ENCODE data around the gene HOXC9. TPM values are rescaled to one million over a fixed set of nuclear protein-coding genes. Genes with fewer than 3 reads are reported as not detected.
"Not testable (repeated sequence)": the region's sequence is repeated elsewhere in the genome, so short reads cannot be mapped to it uniquely, and the experiment has no call there.

Gene HOXC9
- total RNA-seq, 1 donor from 2014 or later, result not detected

DNA sequence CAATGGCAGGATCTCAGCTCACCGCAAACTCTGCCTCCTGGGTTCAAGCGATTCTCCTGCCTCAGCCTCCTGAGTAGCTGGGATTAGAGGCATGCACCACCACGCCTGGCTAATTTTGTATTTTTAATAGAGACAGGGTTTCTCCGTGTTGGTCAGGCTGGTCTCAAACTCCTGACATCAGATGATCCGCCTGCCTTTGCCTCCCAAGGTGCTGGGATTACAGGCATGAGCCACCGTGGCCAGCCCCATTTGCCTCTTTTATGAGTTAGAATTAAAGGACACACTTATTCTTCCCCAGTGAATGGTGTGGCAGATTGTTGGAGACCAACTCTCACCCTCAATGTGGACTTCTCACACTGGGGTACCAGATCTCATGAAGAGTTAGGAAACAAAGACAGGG, 42.1 kb downstream of the HOXC9 start:
- DNase-seq; ATAC-seq (ENCODE audit: poor library complexity); intact Hi-C loops (cut with DNase I): not testable (repeated sequence)

DNA sequence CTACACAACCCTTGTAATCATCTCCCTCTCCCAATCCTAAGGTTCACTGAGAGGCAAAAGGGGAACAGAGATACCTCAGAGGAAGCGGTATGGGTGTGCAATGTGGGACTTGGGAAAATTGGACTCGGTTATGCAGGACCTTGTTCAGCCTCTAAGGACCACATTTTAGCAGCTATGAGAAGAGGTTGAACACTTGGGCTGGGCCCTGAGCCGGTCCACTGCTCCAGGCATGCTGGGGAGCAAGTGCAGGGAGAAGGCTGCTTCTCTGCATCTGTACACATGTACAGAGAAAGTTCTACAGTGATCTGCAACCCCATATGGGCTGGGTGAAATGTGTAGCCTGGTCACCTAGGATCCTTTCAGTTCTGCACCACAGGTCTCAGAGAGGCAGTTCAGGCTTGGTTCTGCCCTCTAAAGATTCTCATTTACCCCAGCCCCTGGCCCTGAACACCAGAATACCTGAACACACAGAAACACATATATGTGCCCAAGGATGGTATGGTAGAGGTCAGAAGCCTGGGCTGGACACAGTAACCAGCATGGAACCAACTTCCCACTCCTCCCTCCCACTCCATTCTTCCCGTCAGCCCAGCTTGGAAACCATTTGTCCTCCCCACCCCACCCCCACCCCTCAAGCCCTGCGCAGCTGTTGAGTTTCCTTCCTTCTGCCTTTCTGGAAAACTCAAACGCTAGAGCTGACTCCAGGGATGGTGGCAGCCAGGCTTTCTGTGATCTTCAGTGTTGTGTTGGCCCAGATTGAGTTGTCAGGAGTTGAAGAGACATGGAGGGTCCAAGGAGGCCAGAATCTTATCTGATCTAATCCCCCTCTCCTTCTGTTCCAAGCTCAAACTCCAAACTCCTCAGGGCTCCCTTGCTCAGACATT, 43.3 kb downstream of the HOXC9 start:
- no peak for ATAC-seq (ENCODE audit: poor library complexity)
- intact Hi-C loops (cut with DNase I), result no loop called here
- DNase-seq, result no peak

DNA sequence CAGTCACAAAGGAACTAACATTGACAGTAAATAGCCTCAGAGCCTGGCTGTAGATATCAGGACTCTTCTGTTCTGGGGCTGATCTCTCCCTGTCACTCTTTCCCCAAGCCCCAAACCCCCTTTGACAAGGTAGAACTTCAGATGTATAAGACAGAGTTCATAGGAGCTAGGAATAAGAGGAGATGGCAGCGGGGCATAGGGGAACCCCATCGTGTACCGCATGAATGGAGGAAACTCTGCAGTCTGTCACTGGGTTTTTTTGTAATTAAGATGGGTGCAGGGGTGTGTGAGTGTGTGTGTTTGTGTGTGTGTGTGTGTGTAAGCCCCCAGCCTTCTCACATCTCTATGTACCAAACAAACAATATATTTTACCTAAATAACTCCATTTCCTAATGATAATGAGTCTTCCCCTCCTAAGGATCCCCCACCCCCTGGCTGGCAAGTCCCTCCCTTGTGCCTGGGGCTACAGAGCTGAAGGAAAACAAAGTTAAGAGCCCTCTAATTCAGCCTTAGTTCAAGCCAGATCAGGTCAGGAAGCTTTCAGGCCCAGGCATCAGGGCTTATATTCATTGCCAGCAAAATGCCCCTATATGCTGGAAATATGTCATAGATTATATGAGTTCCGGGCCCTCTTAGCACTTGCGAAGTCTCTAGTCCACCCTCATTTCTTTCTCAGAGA, 44.6 kb downstream of the HOXC9 start:
- no peak for DNase-seq
- ATAC-seq (ENCODE audit: poor library complexity), result no peak
- intact Hi-C loops (cut with DNase I), result no loop called here

DNA sequence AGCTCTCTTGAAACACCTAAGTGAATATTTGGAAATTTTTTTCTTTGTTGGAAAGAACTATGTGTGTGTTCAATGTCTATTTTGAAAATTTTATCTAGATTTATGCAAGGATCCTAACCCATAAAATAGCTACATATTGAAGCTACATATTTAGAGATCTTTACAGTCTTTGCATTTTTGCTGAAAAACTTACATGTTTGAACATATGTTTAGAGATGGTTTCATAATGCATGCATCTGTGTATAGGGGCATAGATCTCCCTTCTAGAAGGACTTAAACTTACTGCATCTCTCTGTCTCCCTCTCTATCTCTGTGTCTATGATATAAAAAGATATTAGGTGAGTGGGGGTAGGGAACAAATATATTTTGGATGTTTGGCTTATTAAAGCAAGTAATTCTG, 45.4 kb downstream of the HOXC9 start:
- intact Hi-C loops (cut with DNase I), result no loop called here
- ATAC-seq (ENCODE audit: poor library complexity) (no peak), DNase-seq (no peak)

DNA sequence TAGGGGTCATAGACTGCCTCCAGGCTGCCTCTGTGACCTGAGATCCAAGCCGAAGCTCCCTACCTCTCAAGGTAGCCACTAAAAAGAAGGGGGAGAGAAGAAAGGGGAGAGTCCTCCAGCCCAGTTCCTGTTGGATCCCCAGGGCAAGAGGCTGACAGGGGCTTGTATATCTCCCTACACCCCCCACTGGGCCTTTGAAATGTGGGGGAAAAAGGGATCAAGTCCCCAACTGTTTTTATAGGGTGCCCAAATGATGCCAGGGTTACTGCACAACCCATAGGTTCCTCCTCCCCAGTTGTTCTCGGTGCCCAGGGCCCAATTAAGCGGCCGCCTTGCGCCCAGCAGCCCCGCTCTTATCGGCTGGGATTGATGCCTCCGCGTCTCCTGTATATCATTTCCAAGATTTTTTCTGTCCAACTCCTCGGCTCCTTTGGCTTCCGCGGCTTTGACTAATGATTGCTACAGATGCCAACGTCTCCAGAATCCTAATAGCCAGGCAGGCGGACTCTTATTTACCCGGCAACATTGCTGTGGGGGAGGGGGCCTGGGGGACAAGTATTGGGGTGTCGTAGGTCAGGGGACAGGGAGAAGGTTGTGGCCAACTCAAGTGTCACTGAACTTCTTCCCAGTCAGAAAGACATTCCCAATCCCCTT, 46.0 kb downstream of the HOXC9 start:
- no peak for DNase-seq
- ATAC-seq (ENCODE audit: poor library complexity), result no peak
- intact Hi-C loops (cut with DNase I), result no loop called here

DNA sequence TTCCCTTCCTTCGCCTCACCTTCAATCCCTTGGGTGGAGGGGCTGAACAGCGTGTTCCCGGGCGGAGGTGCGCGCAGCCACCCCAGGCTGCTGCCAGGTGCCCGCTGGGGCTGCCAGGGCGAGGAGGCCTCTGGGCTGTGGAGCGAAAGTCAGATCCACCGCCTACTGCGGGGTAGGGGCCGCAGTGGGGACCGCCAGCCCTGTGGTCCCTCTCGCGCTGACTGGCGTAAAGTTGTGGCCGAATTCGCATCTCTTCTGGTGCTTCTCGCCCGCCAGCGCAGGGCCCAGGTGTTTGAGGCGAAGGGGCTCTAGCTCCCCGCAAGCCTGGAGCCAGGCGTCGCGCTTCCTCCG, 46.8 kb downstream of the HOXC9 start:
- DNase-seq (no peak), ATAC-seq (ENCODE audit: poor library complexity) (no peak)
- intact Hi-C loops (cut with DNase I), result no loop called here

DNA sequence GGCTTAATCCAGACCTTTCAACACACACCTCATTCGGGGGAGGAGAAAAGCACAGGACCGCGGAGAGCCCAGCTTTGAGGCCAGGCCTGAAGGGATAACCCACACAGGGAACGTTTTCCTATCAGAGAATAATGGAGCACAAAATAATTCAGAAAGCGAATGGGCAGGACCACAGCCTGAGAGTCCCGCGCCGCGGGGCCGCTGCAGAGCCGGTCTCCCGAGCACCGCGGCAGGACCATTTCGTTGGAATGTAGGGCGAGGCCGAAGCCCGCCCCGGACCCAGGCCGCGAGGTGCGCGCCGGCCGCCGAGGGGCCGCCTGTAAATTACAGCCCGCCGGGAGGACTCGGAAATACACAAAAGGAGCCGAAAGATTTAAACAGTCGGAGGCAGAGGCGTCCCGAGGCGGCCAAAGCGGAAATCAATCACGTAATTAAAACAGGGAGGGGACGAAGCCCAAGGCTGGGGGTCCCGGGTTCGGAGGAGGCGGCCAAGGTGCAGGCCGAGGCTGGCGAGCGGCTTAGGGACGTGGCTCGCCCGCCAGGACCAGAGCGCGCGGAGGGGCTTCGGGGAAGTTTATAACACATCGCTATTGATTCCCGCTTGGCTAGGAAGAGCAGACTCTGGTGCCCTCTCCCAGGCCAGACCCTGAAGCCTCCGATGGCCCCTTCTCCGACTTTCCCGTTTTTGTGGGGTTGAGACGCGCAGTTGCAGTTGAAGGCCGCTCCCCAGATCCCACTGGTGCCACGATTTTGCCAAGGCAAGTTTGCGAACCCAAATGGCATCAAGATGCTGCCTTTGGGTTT, 47.4 kb downstream of the HOXC9 start:
- intact Hi-C loops (cut with DNase I), result no loop called here
- DNase-seq, result no peak
- no peak for ATAC-seq (ENCODE audit: poor library complexity)

DNA sequence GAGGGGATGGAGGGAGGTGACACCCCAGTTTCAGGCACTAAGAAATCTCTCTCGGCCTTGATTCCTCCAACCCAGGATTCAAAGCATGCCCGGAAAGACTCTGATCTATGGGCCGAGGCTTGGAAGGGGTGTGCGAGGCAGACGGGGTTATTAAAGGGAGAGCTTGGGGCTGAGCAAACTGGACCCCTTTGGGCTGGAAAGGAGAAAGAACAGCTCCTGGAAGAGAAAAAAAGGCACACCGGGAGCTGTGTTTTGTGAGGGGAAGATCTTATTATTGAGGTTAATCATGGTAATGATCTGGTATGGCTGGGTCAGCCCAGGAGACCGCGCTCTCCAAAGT, 48.0 kb downstream of the HOXC9 start:
- intact Hi-C loops (cut with DNase I), result no loop called here
- ATAC-seq (ENCODE audit: poor library complexity) (no peak), DNase-seq (no peak)

DNA sequence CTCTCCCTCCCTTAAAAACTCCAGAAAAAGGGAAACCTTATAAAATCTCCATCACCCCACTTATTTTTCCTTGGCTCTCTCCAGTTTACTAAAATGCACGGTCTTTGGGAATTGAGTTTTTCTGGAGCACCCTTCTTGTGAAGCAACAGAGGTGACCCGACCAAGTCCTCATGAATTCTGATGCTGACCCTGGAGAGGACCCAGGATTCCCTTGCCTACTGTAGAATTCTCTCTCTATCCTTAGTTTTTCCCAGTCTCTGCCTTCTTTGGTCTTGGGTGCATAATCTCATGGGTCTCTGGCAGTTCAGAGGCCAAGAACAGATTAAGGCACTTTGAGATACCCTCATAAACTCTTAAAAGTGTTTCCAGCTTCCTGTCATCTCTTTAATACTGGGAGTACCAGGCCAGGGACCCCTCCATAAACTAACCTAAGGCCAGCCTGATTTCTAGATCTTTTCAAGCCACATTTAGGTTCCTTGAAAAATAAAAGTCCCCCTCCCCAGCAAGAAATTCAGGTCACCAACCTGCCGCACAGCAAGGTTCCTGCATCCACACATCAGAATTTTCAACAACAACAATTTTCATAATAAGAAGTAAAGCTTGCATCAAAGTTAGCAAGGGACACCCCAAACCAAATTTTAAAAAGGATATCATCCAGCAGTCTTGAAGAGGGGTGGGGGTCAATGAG, 48.6 kb downstream of the HOXC9 start:
- ATAC-seq (ENCODE audit: poor library complexity), result no peak
- no peak for DNase-seq
- intact Hi-C loops (cut with DNase I), result no loop called here

DNA sequence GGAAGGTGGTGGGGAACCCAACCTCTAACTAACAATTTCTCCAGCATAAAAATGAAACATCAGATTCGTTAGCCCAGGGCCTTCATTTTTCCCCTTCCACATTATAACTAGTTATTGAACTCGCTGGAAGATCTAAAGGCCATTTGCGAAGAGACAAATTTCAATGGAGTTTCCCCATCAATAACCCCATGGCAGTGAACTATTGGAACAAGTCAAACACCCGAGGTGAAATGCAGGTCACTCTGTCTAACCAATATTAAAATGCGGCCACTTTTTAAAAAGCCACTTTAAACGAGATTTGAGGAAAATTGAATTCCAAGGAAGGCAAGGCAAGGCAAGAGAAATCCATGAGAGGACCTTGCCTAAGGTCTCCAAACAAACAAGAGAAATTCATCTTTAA, 49.1 kb downstream of the HOXC9 start:
- ATAC-seq (ENCODE audit: poor library complexity), result no peak
- intact Hi-C loops (cut with DNase I), result no loop called here
- DNase-seq, result no peak

DNA sequence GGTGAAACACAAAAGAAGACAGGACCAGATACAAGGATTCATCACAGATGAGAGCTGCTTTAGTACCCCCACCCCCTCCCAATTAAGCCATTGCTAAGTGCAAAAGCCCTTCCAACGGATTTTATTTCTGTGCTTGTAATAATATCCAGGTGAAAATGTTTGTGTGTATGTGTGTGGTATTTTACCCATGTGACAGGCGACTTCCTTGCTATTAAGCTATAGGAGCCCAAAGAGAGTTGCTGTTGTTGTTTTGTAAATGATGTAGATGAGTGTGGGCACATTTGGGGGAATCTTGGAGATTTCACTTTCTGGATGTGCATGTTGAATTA, 50.5 kb downstream of the HOXC9 start:
- no peak for DNase-seq
- intact Hi-C loops (cut with DNase I), result no loop called here
- no peak for ATAC-seq (ENCODE audit: poor library complexity)

DNA sequence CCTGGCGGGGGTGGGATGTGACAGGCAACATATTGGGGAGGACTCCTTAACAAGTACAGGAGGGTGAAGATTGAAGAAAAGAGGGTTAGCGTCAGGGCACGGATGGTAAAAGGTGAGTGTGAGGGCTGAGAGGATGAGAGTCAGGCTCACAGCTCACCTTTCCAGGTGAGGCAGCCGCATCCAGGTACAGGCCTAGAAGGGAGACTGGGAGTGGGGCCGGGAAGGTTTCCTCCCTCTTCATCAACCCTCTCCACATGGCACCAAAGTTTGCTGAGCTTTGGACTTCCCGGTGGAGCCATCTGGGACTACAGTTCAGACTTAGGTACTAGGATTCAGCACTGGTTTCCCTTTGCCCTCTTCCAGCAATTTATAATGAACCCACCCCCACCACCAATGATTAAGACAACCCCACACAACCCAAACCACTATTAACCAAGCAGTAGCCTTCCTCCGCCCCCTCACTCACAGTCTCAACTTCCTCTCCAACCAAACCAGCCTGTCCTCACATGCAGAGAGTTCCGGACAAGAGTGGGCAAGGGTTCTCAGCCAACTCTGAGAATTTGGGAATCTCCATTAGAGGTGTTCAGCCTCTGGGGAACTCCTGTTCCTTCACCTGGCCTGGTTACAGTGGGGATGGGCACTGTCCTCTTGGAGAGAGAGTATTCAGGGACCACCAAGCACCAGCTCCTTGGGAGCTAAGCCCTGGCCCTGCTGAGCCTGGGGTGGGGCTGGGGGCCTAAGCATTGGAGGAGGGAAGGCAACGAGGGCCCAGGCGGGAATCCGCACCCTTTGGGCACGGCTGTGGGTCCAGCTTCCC, 51.3 kb downstream of the HOXC9 start:
- no peak for ATAC-seq (ENCODE audit: poor library complexity)
- intact Hi-C loops (cut with DNase I), result no loop called here

DNA sequence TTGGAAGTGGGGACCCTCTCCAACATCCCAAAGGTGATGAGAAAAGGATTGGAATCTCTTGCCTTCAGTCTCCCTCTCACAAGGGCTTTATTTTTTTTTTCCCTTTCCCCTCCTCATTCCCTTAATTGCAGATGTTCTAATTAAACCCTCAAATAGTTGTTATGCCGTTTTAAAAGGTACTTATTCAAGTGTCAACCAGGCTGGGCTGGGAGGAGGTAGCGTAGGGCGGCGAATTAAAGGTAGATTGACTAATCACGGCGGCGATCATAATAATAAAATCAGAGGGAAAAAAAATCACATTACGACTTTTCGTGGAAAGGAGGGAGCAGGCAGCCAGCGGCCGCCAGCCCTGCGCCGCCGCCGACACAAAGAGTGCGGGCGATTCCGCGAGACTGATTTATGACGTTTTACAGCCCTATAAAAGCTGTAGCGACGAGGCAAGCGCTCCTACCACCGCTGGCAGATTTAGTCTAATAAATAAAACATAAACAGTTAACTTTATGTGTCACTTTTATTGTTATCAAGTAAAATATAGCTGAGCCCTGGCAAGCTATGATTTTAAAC, 52.0 kb downstream of the HOXC9 start:
- intact Hi-C loops (cut with DNase I), result no loop called here
- no peak for ATAC-seq (ENCODE audit: poor library complexity)
- DNase-seq, result no peak

More for the DNA sequence above, 51.3 kb downstream of the HOXC9 start:
- no peak for DNase-seq

DNA sequence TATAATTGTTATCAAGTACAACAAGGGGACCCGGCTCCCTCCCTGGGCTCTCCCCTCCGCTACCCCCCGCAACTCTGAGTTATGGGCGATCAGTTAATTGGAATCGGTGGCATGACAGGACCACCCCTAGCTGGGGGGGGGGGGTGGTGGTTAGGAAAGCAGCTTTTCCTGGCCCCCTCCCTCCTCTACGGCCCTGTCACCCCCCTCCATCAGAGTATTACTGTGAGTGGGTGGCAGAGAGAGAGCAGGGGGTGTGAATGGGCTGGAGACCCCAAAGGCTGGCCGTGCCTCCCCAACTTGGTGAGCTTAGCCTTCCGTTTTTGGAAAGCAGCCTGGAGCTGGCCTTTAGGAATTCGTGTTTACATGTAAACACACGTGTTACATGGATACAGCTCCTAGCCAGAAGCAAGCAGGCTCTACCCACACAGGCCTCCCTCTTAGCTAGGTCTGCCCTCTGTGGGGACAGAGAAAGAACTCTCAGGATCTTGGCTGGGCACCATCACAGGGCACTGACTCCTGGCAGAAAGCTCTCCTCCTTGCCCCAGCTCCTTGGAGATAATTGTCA, 52.6 kb downstream of the HOXC9 start:
- no peak for ATAC-seq (ENCODE audit: poor library complexity)
- no peak for DNase-seq
- intact Hi-C loops (cut with DNase I), result no loop called here

All from Right ventricle myocardium superior (tissue), 1 donor.